HCT116 (cell line): Measurements from ENCODE around the gene FAM219A. TPM values are rescaled to one million over a fixed set of nuclear protein-coding genes. Genes with fewer than 3 reads are reported as not detected.

Source experiments
- ATAC-seq: fragments of 200-7000 bp; cut with Tn5 transposase; 2 replicates; pipeline ENCODE4 v1.9.1; 2020; ENCODE audit warnings: mild to moderate bottlenecking, moderate library complexity
- BruUV-seq: library from RNA; stranded (reverse); fragments of 400-500 nt; replicated peaks from 2 replicates; lab custom pipeline; 2021; lab: Mats Ljungman, UMichigan
- CTCF ChIA-PET: fragments of 300-600 bp; sonication (Branson Sonifier 250); formaldehyde crosslinking; loops from one replicate; lab custom pipeline; 2021; ENCODE audit warnings: antibody characterized with exemption; lab: Charles Lee
- POLR2A ChIA-PET: fragments of 300-600, 350-600 bp; sonication (Branson Sonifier 250); formaldehyde crosslinking; loops from one replicate; lab custom pipeline; 2021; ENCODE audit warnings: antibody characterized with exemption; lab: Charles Lee
- RAD21 ChIA-PET, 2 experiments: fragments of 300-600 bp; sonication (Branson Sonifier 250); formaldehyde crosslinking; loops; one replicate each; lab custom pipeline; 2023; ENCODE audit warnings: low total read pairs in 2 of 2; ENCODE audit not compliant: uncharacterized antibody in 2 of 2, unreplicated experiment in 2 of 2, low non-redundant PET in 1 of 2; lab: Charles Lee
- DNase-seq: peaks from one replicate; pipeline ENCODE4 v3.0.0-alpha.2; 2010; ENCODE audit warnings: low read depth, low spot score
- H2AFZ ChIP-seq: fragments of 200-600 bp; shearing (Covaris generic), sonication (generic); 2 replicates; pipeline ENCODE4 v1.6.1; 2017; ENCODE audit warnings: low read depth, mixed run types, mixed read lengths, antibody characterized with exemption, low read length; ENCODE audit not compliant: poor library complexity, severe bottlenecking
- H3K27ac ChIP-seq: 2 replicates; pipeline ENCODE4 v1.5.1; 2012; ENCODE audit warnings: low read depth, low read length
- H3K27me3 ChIP-seq: fragments of 200-600 bp; sonication (generic); 2 replicates; pipeline ENCODE4 v1.6.1; 2016; ENCODE audit warnings: mixed run types, low read length, mixed read lengths; ENCODE audit not compliant: insufficient read depth
- H3K36me3 ChIP-seq, 2 experiments: fragments of 200-500 bp in 1 of 2; fragments of 200-600 bp in 1 of 2; sonication (Bioruptor generic) in 1 of 2; sonication (generic) in 1 of 2; 2 replicates each; pipeline versions ENCODE4 v1.5.1 to v1.6.1; 2014 to 2016; ENCODE audit warnings: low read length in 2 of 2, inconsistent platforms in 1 of 2, mixed read lengths in 1 of 2, mixed run types in 1 of 2; ENCODE audit not compliant: insufficient read depth in 2 of 2, control insufficient read depth in 1 of 2
- H3K4me1 ChIP-seq, 2 experiments: fragments of 200-600 bp in 1 of 2; sonication (generic) in 1 of 2; 2 replicates each; pipeline versions ENCODE4 v1.5.1 to v1.6.1; 2012 to 2017; ENCODE audit warnings: low read length in 2 of 2, inconsistent platforms in 1 of 2, mild to moderate bottlenecking in 1 of 2, mixed read lengths in 1 of 2, mixed run types in 1 of 2, moderate library complexity in 1 of 2; ENCODE audit not compliant: insufficient read depth in 2 of 2, control insufficient read depth in 1 of 2
- H3K4me2 ChIP-seq: fragments of 200-600 bp; sonication (generic); 2 replicates; pipeline ENCODE4 v1.6.1; 2017; ENCODE audit warnings: mixed run types, low read length, mixed read lengths
- H3K4me3 ChIP-seq, 2 experiments: fragments of 200-600 bp in 1 of 2; sonication (generic) in 1 of 2; replicated peaks in 1 of 2; 2 replicates each; pipeline ENCODE4 v1.5.1; 2011 to 2016; ENCODE audit warnings: low read length in 2 of 2, control low read depth in 1 of 2, low read depth in 1 of 2, mild to moderate bottlenecking in 1 of 2, mixed read lengths in 1 of 2, mixed run types in 1 of 2
- H3K79me2 ChIP-seq: fragments of 200-600 bp; sonication (generic); 2 replicates; pipeline ENCODE4 v1.6.1; 2017; ENCODE audit warnings: mild to moderate bottlenecking, mixed run types, low read length, moderate library complexity, mixed read lengths; ENCODE audit not compliant: insufficient read depth
- H3K9ac ChIP-seq: fragments of 200-600 bp; sonication (generic); 2 replicates; pipeline ENCODE4 v1.6.1; 2016; ENCODE audit warnings: low read length, mixed read lengths
- H3K9me2 ChIP-seq: fragments of 200-600 bp; sonication (generic), shearing (Covaris generic); 2 replicates; pipeline ENCODE4 v1.6.1; 2017; ENCODE audit warnings: mixed run types, mild to moderate bottlenecking, moderate library complexity; ENCODE audit not compliant: insufficient read depth
- H3K9me3 ChIP-seq, 2 experiments: fragments of 200-500 bp in 1 of 2; fragments of 200-600 bp in 1 of 2; sonication (Bioruptor generic) in 1 of 2; sonication (generic) in 1 of 2; 2 replicates each; pipeline ENCODE4 v1.6.1; 2014 to 2017; ENCODE audit warnings: low read length in 2 of 2, mixed read lengths in 2 of 2, inconsistent platforms in 1 of 2, low read depth in 1 of 2, mild to moderate bottlenecking in 1 of 2, mixed run types in 1 of 2, moderate library complexity in 1 of 2; ENCODE audit not compliant: control insufficient read depth in 1 of 2, insufficient read depth in 1 of 2
- H4K20me1 ChIP-seq: fragments of 200-600 bp; sonication (generic), shearing (Covaris generic); 2 replicates; pipeline ENCODE4 v1.6.1; 2017; ENCODE audit warnings: mixed run types, mild to moderate bottlenecking, moderate library complexity; ENCODE audit not compliant: insufficient read depth
- ATF3 ChIP-seq: IDR thresholded peaks from 2 replicates; pipeline ENCODE4 v1.6.1; 2012
- CBX3 ChIP-seq: IDR thresholded peaks from 2 replicates; pipeline ENCODE4 v1.6.1; 2012; ENCODE audit warnings: low read depth
- CEBPB ChIP-seq: IDR thresholded peaks from 2 replicates; pipeline ENCODE4 v1.6.1; 2012; ENCODE audit warnings: low read depth
- CTCF ChIP-seq, 3 experiments: fragments of 200-600 bp in 1 of 3; sonication (generic) in 1 of 3; IDR thresholded peaks in 2 of 3; conservative IDR thresholded peaks in 1 of 3; 2 replicates each; pipeline ENCODE4 v1.5.1; 2012 to 2017; ENCODE audit warnings: low read depth in 2 of 3, low read length in 2 of 3, antibody characterized with exemption in 1 of 3, borderline replicate concordance in 1 of 3, control low read depth in 1 of 3, mild to moderate bottlenecking in 1 of 3, mixed read lengths in 1 of 3, mixed run types in 1 of 3, moderate library complexity in 1 of 3; ENCODE audit not compliant: insufficient read depth in 1 of 3
- EZH2 ChIP-seq: fragments of 200-600 bp; sonication (generic); IDR thresholded peaks from 2 replicates; pipeline ENCODE4 v1.6.1; 2017; ENCODE audit warnings: antibody characterized with exemption, mixed run types
- EZH2phosphoT487 ChIP-seq: fragments of 200-600 bp; IDR thresholded peaks from 2 replicates; pipeline ENCODE4 v1.6.1; 2018; ENCODE audit warnings: antibody characterized with exemption, borderline replicate concordance
- FOSL1 ChIP-seq: IDR thresholded peaks from 2 replicates; pipeline ENCODE4 v1.6.1; 2012; ENCODE audit warnings: low read depth
- RAD21 ChIP-seq: IDR thresholded peaks from 2 replicates; pipeline ENCODE4 v1.6.1; 2012; ENCODE audit warnings: low read depth, mild to moderate bottlenecking
- REST ChIP-seq: IDR thresholded peaks from 2 replicates; pipeline ENCODE4 v1.6.1; 2012; ENCODE audit warnings: low read depth
- SRF ChIP-seq: IDR thresholded peaks from 2 replicates; pipeline ENCODE4 v1.6.1; 2012; ENCODE audit warnings: low read depth
- TCF7L2 ChIP-seq: IDR thresholded peaks from 2 replicates; pipeline ENCODE4 v1.7.0; 2011; ENCODE audit warnings: borderline replicate concordance, inconsistent platforms; ENCODE audit not compliant: insufficient read depth, insufficient read length; ENCODE audit errors: extremely low read depth
- YY1 ChIP-seq: IDR thresholded peaks from 2 replicates; pipeline ENCODE4 v1.6.1; 2011; ENCODE audit warnings: low read length, low read depth, moderate library complexity, mild to moderate bottlenecking; ENCODE audit not compliant: insufficient replicate concordance; ENCODE audit errors: extremely low read depth
- ZFX ChIP-seq: fragments of 450-650 bp; IDR thresholded peaks from 2 replicates; pipeline ENCODE4 v1.6.1; 2017
- ZNF274 ChIP-seq: fragments of 200-500 bp; sonication (Bioruptor generic); IDR thresholded peaks from 2 replicates; pipeline ENCODE4 v1.6.1; 2014; ENCODE audit warnings: mild to moderate bottlenecking, low read depth, low read length, inconsistent platforms
- intact Hi-C: fragments of 100-400 bp; cut with micrococcal nuclease; formaldehyde crosslinking; loops from 2 replicates; pipeline ENCODE4 v1.10.0; 2022
- total RNA-seq: library from RNA; stranded (reverse); gene quantifications from one replicate; pipeline ENCODE4 v1.2.1, GENCODE V29; 2021; ENCODE audit not compliant: unreplicated experiment

The FAM219A gene
- total RNA-seq, 1 experiment from 2014 or later, result 13.4 TPM

- H3K9me2 ChIP-seq, result no peaks in the 10 kb centered on the region
- RAD21 ChIA-PET, result interaction anchor here in 1 of 2 experiments (1.6 kb wide), 1 partner anchor 28 kb away, joined by 4 read pairs; no protein-coding TSS in a partner anchor
- H3K36me3 ChIP-seq, result no peaks in the 10 kb centered on the region
- ATAC-seq (no peak), DNase-seq (no peak)
- TF ChIP-seq ZFX (no peak), CEBPB (no peak), CBX3 (no peak), ZNF274 (no peak), REST (no peak), EZH2 (no peak), EZH2phosphoT487 (no peak), RAD21 (no peak), TCF7L2 (no peak), SRF (no peak), ATF3 (no peak), FOSL1 (no peak), YY1 (no peak), CTCF (IDR thresholded peaks at IDR 0.05 in 2 of 3, conservative IDR thresholded peaks at IDR 0.05 in 1 of 3; ENCODE audit: borderline replicate concordance in 1 of 3, insufficient read depth in 1 of 3, low read depth in 2 of 3, low read length in 2 of 3) (no peak)
- no peak overlapping the region for H3K9ac ChIP-seq
- intact Hi-C loops, result loop anchor here (2.0 kb wide), 1 partner anchor 19 kb away; no protein-coding TSS in a partner anchor
- H3K4me1 ChIP-seq, result no peaks in the 10 kb centered on the region
- no peaks in the 10 kb centered on the region for H3K27me3 ChIP-seq
- no peaks in the 10 kb centered on the region for H4K20me1 ChIP-seq
- no peak overlapping the region for H3K4me3 ChIP-seq
- H3K4me2 ChIP-seq, result no peak overlapping the region
- H3K9me3 ChIP-seq, result no peaks in the 10 kb centered on the region
- H2AFZ ChIP-seq, result no peak overlapping the region
- CTCF ChIA-PET, result interaction anchor here (2.1 kb wide), 1 partner anchor 28 kb away, joined by 11 read pairs; no protein-coding TSS in a partner anchor
- POLR2A ChIA-PET, result no interaction called here
- no TSS peak for BruUV-seq
- H3K79me2 ChIP-seq, result no peaks in the 10 kb centered on the region
- no peak overlapping the region for H3K27ac ChIP-seq
Observed at GRCh38 chr9:34431667-34432066, 26.7 kb downstream of the FAM219A start.
